ENCODE measurements around the gene SLC6A3.

The SLC6A3 gene

DNA sequence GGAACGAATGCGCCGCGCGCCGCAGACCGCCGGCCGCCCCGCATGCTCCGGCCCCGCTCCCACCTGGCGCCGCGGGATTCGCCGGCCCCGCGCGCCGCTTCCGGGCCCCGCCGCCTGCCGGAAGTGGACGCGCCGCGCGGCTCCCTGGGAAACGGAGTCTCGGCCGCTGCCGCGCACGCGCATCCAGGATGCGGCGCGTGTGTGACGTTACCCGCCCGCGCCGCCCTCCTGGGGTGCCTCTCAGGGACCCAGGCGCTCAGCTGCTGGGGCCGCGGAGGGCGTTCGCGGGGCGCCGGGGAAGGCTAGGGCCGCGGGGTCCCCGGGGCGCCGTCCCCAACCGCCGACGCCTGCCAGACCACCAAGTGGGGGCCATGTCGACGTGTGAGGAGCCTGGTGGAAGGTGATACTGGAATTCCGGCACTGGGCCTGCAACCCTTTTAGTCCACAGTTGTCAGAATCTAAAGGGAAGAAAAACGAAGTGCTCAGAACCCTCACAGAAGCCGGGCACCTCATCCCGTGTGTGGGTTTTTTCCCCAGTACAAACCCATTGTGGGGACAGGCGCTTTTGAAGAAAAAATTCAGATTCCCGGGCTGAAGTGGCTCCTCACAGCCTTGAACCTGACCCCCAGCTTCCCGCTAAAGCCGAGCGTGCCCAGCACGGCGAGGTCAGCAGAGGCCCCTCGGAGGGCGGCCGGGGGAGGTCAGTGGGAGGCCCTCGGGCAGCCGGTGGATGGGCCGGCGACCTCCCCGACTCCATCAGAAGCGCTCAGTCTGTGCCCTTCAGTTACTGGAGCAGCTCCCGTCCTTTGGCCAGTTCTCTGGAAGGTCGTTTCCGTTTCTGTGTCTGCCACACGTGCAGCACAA lies 100.0 kb downstream of the SLC6A3 start, which contains the start of gene CLPTM1L:
Gene CLPTM1L (minus strand): TSS at position 125 of the 864 bp plus-strand sequence. CDS start 258 bp downstream, outside the sequence.
- peak; percentile 98 for DNase-seq

DNA sequence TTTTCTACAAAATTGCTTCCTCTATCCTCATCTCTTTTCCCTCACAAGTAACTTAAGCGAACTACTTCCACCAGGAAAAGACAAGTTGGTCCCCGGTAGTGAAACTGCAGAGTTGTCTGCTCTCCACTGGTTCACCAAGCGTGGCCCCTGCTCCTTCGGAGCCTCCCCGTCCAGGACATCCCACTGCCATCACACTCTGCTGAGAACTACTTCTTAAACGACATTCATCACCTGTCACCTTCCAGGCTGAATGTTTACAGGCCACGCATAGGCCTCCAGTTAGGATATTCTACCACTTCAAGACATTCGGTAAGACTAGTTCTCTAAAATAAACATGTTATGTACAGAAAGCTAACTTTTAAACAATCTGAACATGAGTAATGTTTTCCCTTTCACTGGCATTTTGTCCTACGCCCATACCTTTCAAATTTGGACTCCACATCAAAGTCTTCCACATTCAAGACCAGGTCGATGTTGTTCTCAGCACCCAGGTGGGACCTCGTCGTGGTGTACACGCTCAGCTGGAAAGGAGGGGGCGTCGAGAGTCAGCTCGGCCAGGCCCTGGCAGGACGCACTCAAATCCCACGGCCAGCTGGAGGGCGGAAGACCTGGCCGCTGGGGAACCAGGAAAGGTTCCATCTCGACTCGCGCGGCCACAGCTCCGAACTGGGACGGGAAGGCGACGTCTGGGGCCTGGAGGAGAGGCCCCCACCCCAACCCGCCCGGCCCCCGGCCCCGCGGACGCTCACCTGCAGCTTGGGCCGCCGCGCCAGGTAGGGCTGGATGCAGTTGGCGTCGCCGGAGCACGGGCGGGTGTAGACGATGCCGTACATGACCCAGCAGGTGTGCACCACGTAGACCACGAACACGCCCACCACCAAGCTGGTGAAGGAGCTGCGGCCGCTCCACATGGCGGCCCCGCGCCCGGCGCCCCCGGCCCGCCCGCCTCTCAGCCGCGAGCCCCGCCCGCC lies 101.0 kb downstream of the SLC6A3 start:
- DNase-seq = peak; percentile 40

DNA sequence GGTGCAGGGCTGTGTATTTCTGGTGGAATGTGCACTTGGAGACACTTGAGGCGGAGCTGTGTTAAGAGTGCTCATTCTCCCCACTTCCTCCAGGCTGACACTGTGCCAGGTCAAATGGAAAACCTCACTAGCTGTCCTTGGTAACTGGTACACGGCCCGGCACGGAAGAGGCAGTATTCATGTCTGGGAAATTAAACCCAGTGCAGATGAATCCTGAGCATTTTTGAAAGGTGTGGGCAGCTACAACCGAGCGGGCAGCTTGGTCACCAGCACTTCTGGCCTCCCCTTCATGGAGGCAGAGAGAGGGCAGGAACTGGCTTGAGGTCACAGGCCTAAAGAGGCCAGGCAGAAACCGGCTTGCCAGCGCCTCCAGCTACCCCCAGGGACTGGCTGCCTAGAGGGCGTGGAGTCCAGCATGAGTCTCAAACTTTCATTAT lies 101.9 kb downstream of the SLC6A3 start:
- peak; percentile 49 for DNase-seq

Data from RPMI8226 (cell line).